IMR-90 (cell line): Measurements from ENCODE around the gene NYAP1. TPM values are rescaled to one million over a fixed set of nuclear protein-coding genes. Genes with fewer than 3 reads are reported as not detected.
"Not testable (repeated sequence)": the region's sequence is repeated elsewhere in the genome, so short reads cannot be mapped to it uniquely, and the experiment has no call there.

ENCODE experiments used
- ATAC-seq: fragments of 200-7000 bp; cut with Tn5 transposase; 2 replicates; pipeline ENCODE4 v1.9.1; 2020; ENCODE audit warnings: low read depth, mild to moderate bottlenecking, moderate library complexity
- BruUV-seq: library from RNA; stranded (reverse); fragments of 400-500 nt; replicated peaks from 2 replicates; lab custom pipeline; 2021; lab: Mats Ljungman, UMichigan
- CTCF ChIA-PET: fragments of 300-600 bp; formaldehyde crosslinking; extraction: SDS; loops from one replicate; lab custom pipeline; 2021; ENCODE audit warnings: antibody characterized with exemption; lab: Yijun Ruan, JAX
- POLR2A ChIA-PET: fragments of 300-600 bp; sonication (Branson Sonifier 250); formaldehyde crosslinking; loops from one replicate; lab custom pipeline; 2022; ENCODE audit warnings: antibody characterized with exemption; ENCODE audit not compliant: unreplicated experiment; lab: Charles Lee
- DNase-seq: peaks from one replicate; pipeline ENCODE4 v3.0.0; 2013
- H2AFZ ChIP-seq: replicated peaks from 2 replicates; pipeline ENCODE3; 2013; ENCODE audit warnings: low read length, mild to moderate bottlenecking; ENCODE audit not compliant: poor library complexity
- H2AK5ac ChIP-seq: 2 replicates; pipeline ENCODE4 v1.6.1; 2013; ENCODE audit warnings: low read depth, low read length, inconsistent platforms
- H2AK9ac ChIP-seq: replicated peaks from 2 replicates; pipeline ENCODE3; 2013; ENCODE audit warnings: mild to moderate bottlenecking, low read depth, low read length, moderate library complexity; ENCODE audit not compliant: poor library complexity
- H2BK120ac ChIP-seq: 2 replicates; pipeline ENCODE4 v1.6.1; 2013; ENCODE audit warnings: low read depth, low read length, inconsistent platforms
- H2BK15ac ChIP-seq: 3 replicates; pipeline ENCODE4 v1.6.1; 2013; ENCODE audit warnings: low read depth, low read length, inconsistent platforms
- H2BK20ac ChIP-seq: 2 replicates; pipeline ENCODE4 v1.6.1; 2013; ENCODE audit warnings: low read depth, mild to moderate bottlenecking, inconsistent platforms, low read length, moderate library complexity
- H2BK5ac ChIP-seq: 2 replicates; pipeline ENCODE4 v1.6.1; 2013; ENCODE audit warnings: mild to moderate bottlenecking, low read depth, low read length, inconsistent platforms; ENCODE audit not compliant: poor library complexity, severe bottlenecking
- H3K14ac ChIP-seq: replicated peaks from 2 replicates; pipeline ENCODE4 v1.6.1; 2013; ENCODE audit warnings: low read depth, low read length, inconsistent platforms
- H3K18ac ChIP-seq: 2 replicates; pipeline ENCODE4 v1.6.1; 2013; ENCODE audit warnings: low read depth, low read length, control low read depth
- H3K23ac ChIP-seq: 2 replicates; pipeline ENCODE4 v1.6.1; 2013; ENCODE audit warnings: low read depth, low read length, inconsistent platforms
- H3K27ac ChIP-seq: 2 replicates; pipeline ENCODE4 v1.5.1; 2013; ENCODE audit warnings: mild to moderate bottlenecking, control low read depth, low read length; ENCODE audit not compliant: insufficient read depth
- H3K27me3 ChIP-seq: 2 replicates; pipeline ENCODE4 v1.6.1; 2013; ENCODE audit warnings: low read length; ENCODE audit not compliant: control insufficient read depth, insufficient read depth
- H3K36me3 ChIP-seq: 2 replicates; pipeline ENCODE4 v1.6.1; 2013; ENCODE audit warnings: low read length, mixed read lengths; ENCODE audit not compliant: control insufficient read depth, insufficient read depth
- H3K4ac ChIP-seq: 2 replicates; pipeline ENCODE4 v1.6.1; 2013; ENCODE audit warnings: low read depth, low read length, inconsistent platforms
- H3K4me1 ChIP-seq: 2 replicates; pipeline ENCODE4 v1.6.1; 2013; ENCODE audit warnings: low read length, mixed read lengths; ENCODE audit not compliant: control insufficient read depth, insufficient read depth
- H3K4me2 ChIP-seq: 2 replicates; pipeline ENCODE4 v1.6.1; 2013; ENCODE audit warnings: low read depth, mild to moderate bottlenecking, control low read depth, low read length, moderate library complexity
- H3K4me3 ChIP-seq: 2 replicates; pipeline ENCODE4 v1.5.1; 2013; ENCODE audit warnings: low read depth, mild to moderate bottlenecking, control low read depth, low read length, moderate library complexity; ENCODE audit not compliant: insufficient read depth
- H3K56ac ChIP-seq: 2 replicates; pipeline ENCODE4 v1.6.1; 2013; ENCODE audit warnings: low read length, inconsistent platforms; ENCODE audit not compliant: insufficient read depth; ENCODE audit errors: extremely low read depth
- H3K79me1 ChIP-seq, 2 experiments: 2 replicates each; pipeline ENCODE4 v1.6.1; 2013; ENCODE audit warnings: low read length in 2 of 2, inconsistent platforms in 1 of 2, low read depth in 1 of 2
- H3K9ac ChIP-seq: 2 replicates; pipeline ENCODE4 v1.6.1; 2013; ENCODE audit warnings: low read depth, low read length, control low read depth
- H3K9me1 ChIP-seq: 2 replicates; pipeline ENCODE4 v1.6.1; 2013; ENCODE audit warnings: low read length, inconsistent platforms; ENCODE audit not compliant: insufficient read depth
- H3K9me3 ChIP-seq: 2 replicates; pipeline ENCODE4 v1.6.1; 2013; ENCODE audit warnings: low read length; ENCODE audit not compliant: control insufficient read depth, insufficient read depth
- H4K20me1 ChIP-seq: 2 replicates; pipeline ENCODE4 v1.6.1; 2013; ENCODE audit warnings: low read length, inconsistent platforms; ENCODE audit not compliant: insufficient read depth
- H4K5ac ChIP-seq: 2 replicates; pipeline ENCODE4 v1.6.1; 2013; ENCODE audit warnings: mild to moderate bottlenecking, low read depth, low read length, control low read depth
- H4K8ac ChIP-seq, 2 experiments: 2 replicates each; pipeline ENCODE4 v1.6.1; 2013; ENCODE audit warnings: low read depth in 2 of 2, low read length in 2 of 2, control low read depth in 1 of 2, inconsistent platforms in 1 of 2
- H4K91ac ChIP-seq: 2 replicates; pipeline ENCODE4 v1.6.1; 2013; ENCODE audit warnings: low read depth, low read length, inconsistent platforms; ENCODE audit not compliant: insufficient read depth
- WGBS, 2 experiments: methylation state at CpG; one replicate each; pipeline versions ENCODE4 v1.1.5 to v1.1.7; 2013; ENCODE audit warnings: missing lambda C conversion rate in 2 of 2; ENCODE audit not compliant: insufficient read length in 1 of 2; ENCODE audit errors: extremely low coverage in 2 of 2; 5-methylcytosine and 5-hydroxymethylcytosine counted together
- dilution Hi-C: fragments of 300-500 bp; cut with HindIII; formaldehyde crosslinking; loops from one replicate; pipeline ENCODE4 v1.14.3; 2018; ENCODE audit warnings: low sequenced_read_pairs; ENCODE audit not compliant: unreplicated experiment
- in situ Hi-C: fragments of 300-500 bp; cut with MboI; formaldehyde crosslinking; loops from 3 replicates; pipeline ENCODE4 v1.14.3; 2019; ENCODE audit warnings: low sequenced_read_pairs, inconsistent platforms, mixed read lengths
- intact Hi-C: fragments of 100-400 bp; cut with micrococcal nuclease; formaldehyde crosslinking; loops from 2 replicates; pipeline ENCODE4 v1.10.0; 2022
- polyA plus RNA-seq, 3 experiments: library from polyadenylated mRNA; depleted of rRNA; stranded (reverse); fragments of >200 nt; gene quantifications; 2 replicates each; pipeline ENCODE4 v1.2.3, GENCODE V29; 2012; ENCODE audit warnings: low replicate concordance in 1 of 3
- total RNA-seq: library from RNA; depleted of rRNA; stranded (reverse); fragments of >200 nt; gene quantifications from 2 replicates; pipeline ENCODE4 v1.2.3, GENCODE V29; 2012

Gene NYAP1
- total and polyA plus RNA-seq, 2 of the 4 experiments (the other 2 are of a cell fraction) = 0.18 to 1.3 TPM

GRCh38 chr7:100528108-100528866 lies 44.6 kb downstream of the NYAP1 start:
- H3K14ac ChIP-seq, H3K23ac ChIP-seq, H3K9me3 ChIP-seq, H2AK5ac ChIP-seq, H3K36me3 ChIP-seq, H3K4me1 ChIP-seq, ATAC-seq, H2BK120ac ChIP-seq, intact Hi-C loops, H2BK5ac ChIP-seq, H3K9me1 ChIP-seq, dilution Hi-C loops, H3K4me3 ChIP-seq, H2BK20ac ChIP-seq, H3K4me2 ChIP-seq, H2BK15ac ChIP-seq, H2AFZ ChIP-seq, DNase-seq, H3K79me1 ChIP-seq, H3K56ac ChIP-seq, H4K5ac ChIP-seq, H4K20me1 ChIP-seq, H4K91ac ChIP-seq, in situ Hi-C loops, BruUV-seq, H2AK9ac ChIP-seq, H3K27ac ChIP-seq, H3K27me3 ChIP-seq, CTCF ChIA-PET, H3K4ac ChIP-seq, H3K9ac ChIP-seq, H4K8ac ChIP-seq, H3K18ac ChIP-seq: not testable (repeated sequence)
- WGBS, 2 experiments = no CpG with 5 or more reads among the region's 12 CpGs
- POLR2A ChIA-PET = interaction anchor here (0.6 kb wide), 1 partner anchor 11 kb away, joined by 9 read pairs; the partner anchor contains the start of gene AGFG2
